BJ (cell line): ENCODE results near the gene MSLN. TPM values are rescaled to one million over a fixed set of nuclear protein-coding genes. Genes with fewer than 3 reads are reported as not detected.
A peak's percentile ranks its signal among the peaks of the same experiment; 100 is the strongest.

Experiments used
- CTCF ChIA-PET: fragments of 350-600 bp; formaldehyde crosslinking; extraction: SDS; loops from one replicate; lab custom pipeline; 2021; ENCODE audit warnings: antibody characterized with exemption, inconsistent platforms; lab: Yijun Ruan, JAX
- POLR2A ChIA-PET: fragments of 300-600 bp; sonication (Branson Sonifier 250); formaldehyde crosslinking; extraction: SDS; loops from one replicate; lab custom pipeline; 2021; ENCODE audit warnings: antibody characterized with exemption; lab: Charles Lee
- DNase-seq: peaks from one replicate; pipeline ENCODE4 v3.0.0-alpha.2; 2011; ENCODE audit warnings: low read depth
- H3K27me3 ChIP-seq: 2 replicates; pipeline ENCODE4 v1.6.0; 2011; ENCODE audit warnings: low read length; ENCODE audit not compliant: control insufficient read depth, insufficient read depth
- H3K36me3 ChIP-seq: 2 replicates; pipeline ENCODE4 v1.5.1; 2011; ENCODE audit warnings: low read length; ENCODE audit not compliant: control insufficient read depth, insufficient read depth
- H3K4me3 ChIP-seq: 2 replicates; pipeline ENCODE4 v1.5.1; 2011; ENCODE audit warnings: low read depth, mild to moderate bottlenecking, control low read depth, low read length
- polyA plus RNA-seq: library from polyadenylated mRNA; depleted of rRNA; stranded (reverse); fragments of >200 nt; gene quantifications from 2 replicates; pipeline ENCODE4 v1.2.3, GENCODE V29; 2011
- TF ChIP-seq, protein P1 (sequence below): IDR thresholded peaks from 2 replicates; pipeline ENCODE4 v1.5.1; 2011; ENCODE audit warnings: low read depth, mild to moderate bottlenecking, control low read depth, inconsistent platforms, low read length, moderate library complexity; ENCODE audit not compliant: insufficient read depth

MSLN gene
- polyA plus RNA-seq, 1 experiment: 0.67 TPM

DNA sequence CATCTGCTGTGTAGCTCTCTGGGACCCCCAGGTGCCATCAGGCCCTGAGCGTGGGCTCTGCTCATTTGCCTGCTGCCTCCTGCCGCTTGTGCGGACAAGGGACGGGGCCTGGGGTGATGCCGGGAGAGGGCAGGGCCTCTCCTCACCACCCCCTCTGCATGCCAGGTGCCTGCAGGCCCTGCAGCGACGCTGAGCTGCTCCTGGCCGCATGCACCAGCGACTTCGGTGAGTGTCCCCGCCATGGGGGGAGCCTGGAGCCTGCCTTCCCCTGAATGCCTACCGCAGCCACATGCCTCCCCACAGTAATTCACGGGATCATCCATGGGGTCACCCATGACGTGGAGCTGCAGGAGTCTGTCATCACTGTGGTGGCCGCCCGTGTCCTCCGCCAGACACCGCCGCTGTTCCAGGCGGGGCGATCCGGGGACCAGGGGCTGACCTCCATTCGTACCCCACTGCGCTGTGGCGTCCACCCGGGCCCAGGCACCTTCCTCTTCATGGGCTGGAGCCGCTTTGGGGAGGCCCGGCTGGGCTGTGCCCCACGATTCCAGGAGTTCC, 43.7 kb upstream of the MSLN start:
- Histone ChIP-seq H3K4me3 (no peak overlapping the region), H3K27me3 (no peaks in the 10 kb centered on the region), H3K36me3 (no peaks in the 10 kb centered on the region; the same call in 1 of the 2 replicates)
- ChIA-PET CTCF (interaction anchor here (2.7 to 5.5 kb wide), 2 partner anchors 8 to 69 kb away, joined by 18 to 120 read pairs; partner anchors contain the start of genes CCDC78, CHTF18 and RPUSD1), POLR2A (no interaction called here)
- no peak for DNase-seq
- TF ChIP-seq, protein P1, sequence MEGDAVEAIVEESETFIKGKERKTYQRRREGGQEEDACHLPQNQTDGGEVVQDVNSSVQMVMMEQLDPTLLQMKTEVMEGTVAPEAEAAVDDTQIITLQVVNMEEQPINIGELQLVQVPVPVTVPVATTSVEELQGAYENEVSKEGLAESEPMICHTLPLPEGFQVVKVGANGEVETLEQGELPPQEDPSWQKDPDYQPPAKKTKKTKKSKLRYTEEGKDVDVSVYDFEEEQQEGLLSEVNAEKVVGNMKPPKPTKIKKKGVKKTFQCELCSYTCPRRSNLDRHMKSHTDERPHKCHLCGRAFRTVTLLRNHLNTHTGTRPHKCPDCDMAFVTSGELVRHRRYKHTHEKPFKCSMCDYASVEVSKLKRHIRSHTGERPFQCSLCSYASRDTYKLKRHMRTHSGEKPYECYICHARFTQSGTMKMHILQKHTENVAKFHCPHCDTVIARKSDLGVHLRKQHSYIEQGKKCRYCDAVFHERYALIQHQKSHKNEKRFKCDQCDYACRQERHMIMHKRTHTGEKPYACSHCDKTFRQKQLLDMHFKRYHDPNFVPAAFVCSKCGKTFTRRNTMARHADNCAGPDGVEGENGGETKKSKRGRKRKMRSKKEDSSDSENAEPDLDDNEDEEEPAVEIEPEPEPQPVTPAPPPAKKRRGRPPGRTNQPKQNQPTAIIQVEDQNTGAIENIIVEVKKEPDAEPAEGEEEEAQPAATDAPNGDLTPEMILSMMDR: no peak

DNA sequence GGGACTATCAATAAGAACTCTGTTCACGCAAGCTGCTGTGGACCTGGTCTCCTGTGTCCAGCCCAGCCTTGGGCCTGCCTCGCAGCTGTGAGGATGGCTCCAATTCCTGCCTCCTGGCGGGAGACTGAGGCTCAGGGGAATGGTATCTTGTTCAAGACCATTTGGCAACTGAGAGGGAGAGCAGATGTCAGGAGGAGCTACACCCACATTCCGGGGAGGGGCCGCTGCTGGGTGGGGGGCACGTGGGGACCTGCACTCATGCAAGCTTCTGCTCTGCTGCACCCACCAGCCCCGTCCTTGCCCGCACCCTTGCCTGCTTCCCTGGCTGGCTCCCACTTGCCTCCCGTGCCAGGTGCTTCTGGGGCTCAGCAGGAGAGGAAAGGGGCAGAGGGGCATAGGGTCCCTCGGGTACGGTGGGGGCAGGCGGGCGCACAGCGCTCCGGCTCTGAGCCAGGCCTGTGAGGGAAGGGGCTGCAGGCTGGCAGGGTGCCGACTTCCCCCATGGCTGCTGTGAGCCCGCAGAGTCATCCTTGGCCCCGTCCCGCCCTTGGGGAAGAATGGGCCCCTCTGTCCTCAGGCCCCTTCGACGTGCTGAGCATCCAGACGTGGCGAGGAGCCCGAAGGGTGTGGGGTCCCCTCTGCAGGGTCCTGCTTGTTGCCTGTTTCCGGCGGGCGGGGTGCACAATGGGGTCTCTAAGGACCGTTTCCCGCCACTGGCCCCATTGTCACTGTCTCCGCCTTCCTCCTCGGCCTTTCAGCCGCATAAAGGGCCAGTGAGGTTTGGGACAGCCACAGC, 42.9 kb upstream of the MSLN start:
- POLR2A ChIA-PET: no interaction called here
- CTCF ChIA-PET: no interaction called here
- peaks cover under 1% of the 10 kb centered on the region; the same call in 1 of the 2 replicates for H3K36me3 ChIP-seq
- DNase-seq: no peak
- H3K27me3 ChIP-seq: no peaks in the 10 kb centered on the region
- TF ChIP-seq, protein P1: no peak
- no peak overlapping the region for H3K4me3 ChIP-seq

DNA sequence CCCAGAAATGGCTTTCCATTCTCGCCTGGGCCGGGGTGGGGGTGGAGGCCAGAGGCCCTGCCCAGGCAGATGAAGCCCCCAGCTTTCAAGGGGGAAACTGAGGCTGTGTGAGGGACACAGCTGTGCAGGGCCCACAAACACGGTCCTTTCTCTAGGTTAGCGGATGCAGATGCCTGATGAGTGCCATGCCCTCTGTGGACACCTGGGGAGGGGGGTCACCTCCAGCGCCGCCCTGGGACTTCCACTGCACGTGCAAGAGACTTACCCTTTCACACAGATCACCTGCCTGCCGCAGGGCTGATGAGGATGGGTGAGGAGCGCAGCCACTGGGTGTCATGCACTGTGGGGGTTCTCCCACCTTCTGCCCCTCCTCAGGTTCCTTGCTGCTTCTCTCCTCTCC, 42.1 kb upstream of the MSLN start:
- CTCF ChIA-PET: interaction anchor here (3.2 kb wide), 1 partner anchor 66 kb away, joined by 16 read pairs; no protein-coding TSS in a partner anchor
- H3K4me3 ChIP-seq: no peak overlapping the region
- POLR2A ChIA-PET: no interaction called here
- TF ChIP-seq, protein P1: no peak
- H3K27me3 ChIP-seq: no peaks in the 10 kb centered on the region
- DNase-seq: no peak
- H3K36me3 ChIP-seq: peaks cover 2% of the 10 kb centered on the region; the same call in 1 of the 2 replicates

DNA sequence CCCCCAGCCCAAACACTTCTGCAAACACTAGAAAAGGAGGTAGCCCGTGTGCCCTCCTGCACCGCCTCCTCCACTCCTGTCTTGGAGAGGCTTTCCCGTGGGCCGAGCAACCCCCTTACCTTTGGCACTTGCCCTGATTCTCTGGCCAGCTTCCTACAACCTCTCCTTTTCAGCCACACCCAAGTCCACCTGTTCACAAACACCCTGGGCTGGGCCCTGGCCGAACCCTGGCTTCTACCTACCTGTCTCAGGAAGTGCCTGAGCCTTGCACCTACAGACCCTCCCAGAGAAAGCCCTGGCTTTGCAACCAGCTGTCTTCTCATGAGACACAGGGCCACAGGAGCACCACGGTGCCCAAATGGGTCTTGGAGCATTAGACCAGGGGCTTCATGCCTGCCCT, 41.6 kb upstream of the MSLN start:
- no peak for DNase-seq
- Histone ChIP-seq H3K27me3 (no peaks in the 10 kb centered on the region), H3K36me3 (peaks cover 2% of the 10 kb centered on the region; the same call in 1 of the 2 replicates), H3K4me3 (no peak overlapping the region)
- POLR2A ChIA-PET: no interaction called here
- TF ChIP-seq, protein P1: no peak
- CTCF ChIA-PET: interaction anchor here (3.2 kb wide), 1 partner anchor 66 kb away, joined by 16 read pairs; no protein-coding TSS in a partner anchor

DNA sequence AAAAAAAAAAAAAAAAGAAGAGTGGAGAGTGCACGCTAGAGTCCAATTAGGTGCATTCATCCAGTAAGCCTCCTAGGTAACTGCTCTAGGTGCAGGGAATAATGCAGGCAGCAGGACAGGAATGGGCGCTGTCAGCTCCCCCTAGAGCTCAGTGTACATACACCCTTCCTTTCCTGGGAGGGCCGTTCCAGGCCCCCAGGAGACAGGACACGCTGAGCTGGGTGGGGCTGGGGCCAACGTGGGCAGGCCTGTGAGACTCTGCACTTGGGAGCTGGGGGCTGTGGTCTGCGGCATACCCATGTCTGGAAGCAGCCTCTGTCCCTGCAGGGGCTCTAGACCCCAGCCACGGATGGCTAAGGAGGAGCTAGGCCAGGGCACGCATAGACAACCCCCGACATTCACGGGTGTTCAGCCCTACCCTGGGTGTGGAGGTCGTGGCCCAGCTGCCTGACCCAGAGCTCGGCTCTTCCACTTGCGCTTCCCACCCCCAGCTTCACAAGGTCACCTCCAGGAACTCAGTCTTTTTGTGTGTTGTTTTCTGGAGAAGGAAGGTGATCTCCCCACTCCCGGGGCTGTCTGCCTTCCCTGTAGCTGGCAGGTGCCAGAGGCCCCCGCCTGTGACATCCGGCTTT, 40.6 kb upstream of the MSLN start:
- no peaks in the 10 kb centered on the region for H3K27me3 ChIP-seq
- TF ChIP-seq, protein P1: peak; percentile 45
- H3K36me3 ChIP-seq: peaks cover 2% of the 10 kb centered on the region; the same call in 1 of the 2 replicates
- peak overlapping the region; percentile 74 for H3K4me3 ChIP-seq
- ChIA-PET POLR2A (no interaction called here), CTCF (interaction anchor here (0.6 to 3.2 kb wide), 10 partner anchors 8 to 336 kb away, joined by 3 to 16 read pairs (median 3); partner anchors contain the start of gene CIAO3)
- no peak for DNase-seq
